HK-2 (cell line): ENCODE data around the gene PLCH2.
A peak's percentile ranks its signal among the peaks of the same experiment; 100 is the strongest.

Experiments used
- DNase-seq: peaks from one replicate; pipeline ENCODE4 v3.0.0-alpha.2; 2018; ENCODE audit not compliant: unreplicated experiment

PLCH2 gene

DNA sequence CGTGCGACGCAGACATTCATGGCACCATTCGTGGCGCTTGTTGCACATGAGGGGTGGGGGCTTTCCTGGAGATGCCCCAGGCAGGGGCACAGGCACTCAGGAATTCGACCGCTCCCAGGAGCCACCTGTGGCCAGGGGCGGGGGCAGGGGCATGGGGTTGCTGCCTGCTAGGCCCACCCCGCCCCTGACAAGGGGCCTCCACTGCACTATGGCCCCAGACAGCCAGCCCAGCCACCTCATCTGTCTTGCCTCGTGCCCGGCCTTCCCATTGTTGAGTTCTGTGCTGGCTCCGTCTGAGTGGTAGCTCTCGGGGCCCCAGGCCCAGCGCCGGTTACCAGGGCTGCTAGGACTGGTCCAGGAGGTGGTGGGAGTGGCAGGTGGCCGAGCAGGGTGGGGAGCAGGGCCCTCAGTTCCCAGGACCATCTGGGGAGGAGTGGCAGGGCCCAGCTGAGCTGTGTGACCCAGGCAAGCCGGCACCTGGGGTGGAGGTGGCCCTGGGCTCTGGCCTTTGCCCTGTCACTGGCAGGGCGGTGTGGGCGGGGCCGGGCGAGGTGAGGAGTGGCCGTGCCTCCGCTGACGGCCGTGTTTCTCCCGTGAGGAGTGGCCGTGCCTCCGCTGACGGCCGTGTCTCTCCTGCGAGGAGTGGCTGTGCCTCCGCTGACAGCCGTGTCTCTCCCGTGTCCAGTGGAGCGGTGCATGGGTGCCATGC is 1.9 kb downstream of the PLCH2 start:
- no peak for DNase-seq

DNA sequence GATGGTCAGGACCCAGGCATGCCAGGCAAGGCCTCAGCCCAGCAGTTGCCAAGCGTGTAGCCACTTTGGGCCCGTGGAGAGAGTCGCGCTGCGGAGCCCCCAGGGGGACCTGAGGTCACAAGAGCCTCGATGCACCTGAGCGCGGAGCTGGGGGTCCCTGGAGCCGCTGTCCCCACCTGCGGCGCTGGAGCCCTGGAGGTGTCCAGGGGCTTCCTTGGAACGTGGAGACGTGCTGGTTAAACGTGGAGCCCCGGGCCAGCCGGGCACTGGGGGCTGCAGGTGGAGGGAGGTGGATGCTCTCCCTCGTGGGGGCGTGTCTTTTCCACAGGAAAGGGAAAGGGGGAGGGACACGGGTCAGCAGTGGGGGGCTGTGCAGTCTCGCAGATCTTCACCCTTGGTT is 3.1 kb downstream of the PLCH2 start:
- DNase-seq = no peak

DNA sequence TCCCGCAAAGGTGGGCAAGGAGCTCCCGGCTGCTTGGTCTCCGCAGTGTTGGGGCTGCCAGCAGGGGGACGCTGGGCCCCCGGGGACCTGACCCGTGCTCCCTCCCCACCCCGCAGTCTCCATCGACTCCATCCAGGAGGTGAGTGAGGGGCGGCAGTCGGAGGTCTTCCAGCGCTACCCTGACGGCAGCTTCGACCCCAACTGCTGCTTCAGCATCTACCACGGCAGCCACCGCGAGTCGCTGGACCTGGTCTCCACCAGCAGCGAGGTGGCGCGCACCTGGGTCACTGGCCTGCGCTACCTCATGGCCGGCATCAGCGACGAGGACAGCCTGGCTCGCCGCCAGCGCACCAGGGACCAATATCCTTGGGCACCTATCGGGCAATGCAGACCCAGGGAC is 3.5 kb downstream of the PLCH2 start:
- no peak for DNase-seq

DNA sequence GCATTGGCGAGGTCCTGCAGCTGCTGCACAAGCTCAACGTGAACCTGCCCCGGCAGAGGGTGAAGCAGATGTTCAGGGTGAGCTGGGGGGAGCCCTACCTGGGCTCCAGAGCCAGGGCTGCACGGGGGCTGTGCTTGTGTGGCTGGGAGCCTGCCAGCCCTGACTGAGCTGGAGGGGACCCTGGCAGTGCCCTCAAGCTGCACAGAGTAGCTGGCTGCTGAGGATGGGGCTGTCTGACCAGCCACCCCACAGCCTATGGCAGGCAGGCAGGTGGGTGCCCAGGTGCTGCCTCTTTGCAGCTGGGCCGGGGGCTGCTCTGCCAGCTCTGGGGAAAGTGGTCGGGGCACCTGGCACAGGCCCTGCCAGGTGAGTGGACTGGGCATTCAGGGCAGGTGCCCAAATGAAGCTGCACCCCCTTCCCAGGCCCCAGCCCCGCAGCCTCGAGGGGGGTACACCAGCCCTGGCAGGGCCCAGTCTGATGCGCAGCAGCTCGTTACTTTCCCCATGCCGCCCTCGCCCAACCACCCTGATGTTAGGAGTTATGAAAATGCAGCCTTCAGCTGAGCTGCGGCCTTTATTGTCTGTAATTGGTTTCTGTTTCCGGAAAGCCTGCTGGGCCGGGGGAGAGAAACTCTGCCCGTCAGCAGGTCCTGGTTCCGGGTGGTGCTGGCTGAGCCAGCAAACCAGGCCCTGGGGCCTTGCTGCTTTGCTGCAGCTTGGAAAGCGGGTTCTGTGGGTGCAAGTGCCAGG is 4.3 kb downstream of the PLCH2 start:
- DNase-seq = no peak

DNA sequence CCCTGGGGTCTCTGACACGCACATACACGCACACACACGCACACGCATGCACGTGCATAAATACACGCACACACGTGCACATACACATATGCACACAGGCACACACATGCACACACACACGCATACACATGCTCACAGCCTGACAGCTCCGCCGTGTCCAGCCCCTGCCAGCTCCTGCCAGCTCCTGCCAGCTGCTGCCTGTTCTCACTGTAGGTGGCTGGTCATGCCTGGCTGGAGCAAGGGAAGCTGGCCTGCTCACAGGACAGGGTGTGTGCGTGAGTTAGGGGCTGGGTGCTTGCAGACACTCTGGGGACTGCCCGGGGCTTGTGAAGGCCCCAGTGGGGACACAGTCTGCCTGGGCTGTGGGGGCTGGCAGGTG is 4.9 kb downstream of the PLCH2 start:
- DNase-seq = peak; percentile 31

DNA sequence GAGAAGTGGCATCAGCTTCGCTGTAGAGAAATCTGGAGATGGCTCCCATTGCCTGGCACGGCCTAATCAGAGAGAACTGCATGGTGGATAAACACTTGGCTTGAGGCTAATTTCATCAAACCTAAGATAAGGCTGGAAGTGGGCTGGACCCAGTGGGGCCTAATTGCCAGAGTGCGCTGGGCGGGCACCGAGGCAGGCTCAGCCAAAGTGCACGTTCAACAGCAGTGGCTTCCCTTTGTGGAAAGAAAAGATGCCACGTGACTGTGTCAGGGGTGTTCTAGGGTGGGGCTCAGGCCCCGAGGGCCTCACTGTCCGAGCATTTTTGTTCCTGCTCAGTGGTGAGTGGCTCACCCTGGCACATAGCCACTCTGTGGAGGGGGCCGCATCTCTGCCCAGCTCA is 5.8 kb downstream of the PLCH2 start:
- no peak for DNase-seq

DNA sequence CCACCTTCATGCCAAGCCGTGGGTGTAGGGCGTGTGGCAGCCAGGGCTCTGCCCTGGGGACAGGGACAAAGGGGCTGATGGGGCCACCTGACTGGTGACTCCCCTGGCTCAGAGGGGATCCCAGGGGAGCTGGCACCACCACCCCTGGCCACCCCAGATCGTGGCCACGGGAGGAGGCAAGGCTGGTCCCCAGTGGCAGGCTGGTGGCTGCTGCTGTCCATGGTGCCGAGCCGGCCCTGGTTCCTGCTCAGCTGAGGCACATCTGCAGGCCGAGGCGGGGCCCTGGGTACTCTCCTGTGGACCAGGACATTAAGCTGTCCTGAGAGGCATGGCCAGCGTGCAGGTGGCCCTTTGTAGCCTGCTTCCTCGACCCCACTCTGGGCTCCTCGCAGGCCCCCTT is 6.5 kb downstream of the PLCH2 start:
- no peak for DNase-seq

DNA sequence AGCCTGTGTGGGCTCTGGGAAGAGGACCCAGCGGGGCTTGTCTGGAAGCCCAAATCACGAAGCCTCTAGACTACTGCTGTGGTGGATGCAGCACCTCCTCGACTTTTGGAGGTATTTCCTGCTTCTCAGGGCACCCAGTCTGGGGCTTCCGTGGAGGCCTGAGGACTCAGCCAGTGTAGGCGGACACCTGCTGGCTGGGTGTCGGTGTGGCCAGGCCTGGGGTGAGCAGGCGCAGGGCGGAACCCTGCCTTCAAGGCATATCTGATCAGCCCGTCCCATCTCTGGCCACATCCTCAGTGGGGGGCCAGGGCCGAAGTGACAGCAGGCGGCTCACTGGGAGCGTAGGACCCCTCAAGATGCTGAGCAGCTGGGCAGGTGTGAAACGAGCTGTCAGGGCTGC is 6.9 kb downstream of the PLCH2 start:
- no peak for DNase-seq

DNA sequence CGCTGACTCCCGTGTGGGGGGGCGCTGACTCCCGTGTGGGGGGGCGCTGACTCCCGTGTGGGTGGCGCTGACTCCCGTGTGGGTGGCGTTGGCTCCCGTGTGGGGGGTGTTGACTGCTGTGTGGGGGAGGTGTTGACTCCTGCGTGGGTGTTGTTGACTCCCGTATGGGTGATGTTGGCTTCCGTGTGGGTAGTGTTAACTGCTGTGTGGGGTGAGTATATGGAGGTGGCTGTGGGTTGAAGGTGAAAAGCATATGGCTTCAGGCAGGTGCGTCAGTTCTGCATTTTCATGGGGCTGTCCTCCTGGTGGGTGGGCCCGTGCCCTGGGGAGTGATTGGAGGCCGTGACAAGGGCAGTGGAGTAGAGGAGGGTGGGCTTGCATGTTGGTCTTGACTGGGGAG is 7.9 kb downstream of the PLCH2 start:
- no peak for DNase-seq

DNA sequence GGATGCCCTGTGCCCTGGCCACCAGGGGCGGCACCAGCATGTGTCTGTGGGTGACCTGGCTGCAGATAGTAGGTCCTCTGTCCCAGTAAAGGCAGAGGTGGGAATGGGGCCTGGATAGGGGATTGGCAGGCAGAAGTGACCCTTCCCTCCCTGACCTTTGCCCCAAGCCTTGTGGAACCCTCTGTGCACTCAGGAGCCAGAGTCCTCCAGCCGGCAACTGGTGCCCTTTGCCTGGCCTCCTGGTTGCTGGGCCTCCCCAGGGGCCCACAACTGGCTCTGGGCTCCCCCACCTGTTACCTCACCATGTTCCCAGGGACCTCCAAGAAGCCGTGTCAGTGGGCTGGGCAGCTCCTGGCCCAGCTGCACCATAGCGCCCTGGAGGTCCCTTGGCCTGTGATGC is 10.0 kb downstream of the PLCH2 start:
- DNase-seq = no peak

DNA sequence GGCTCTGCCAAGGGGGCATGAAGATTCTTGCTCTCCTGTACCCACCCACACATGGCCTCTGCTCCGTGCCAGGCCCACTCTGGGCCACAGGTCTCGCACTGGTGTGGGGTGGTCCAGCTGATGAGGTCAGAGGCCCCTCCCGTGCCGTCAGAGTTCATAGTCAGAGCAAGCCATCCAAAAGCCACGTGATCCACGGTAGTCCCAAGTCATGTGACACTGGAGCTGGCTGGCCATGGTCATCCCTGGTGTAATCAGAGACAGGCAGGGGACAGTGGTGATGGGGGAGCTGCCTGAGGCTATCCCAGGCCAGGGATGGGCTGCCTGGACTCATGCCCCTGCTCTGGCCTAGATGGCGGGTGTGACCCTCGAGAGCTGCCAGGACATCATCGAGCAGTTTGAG is 10.5 kb downstream of the PLCH2 start:
- DNase-seq = no peak

DNA sequence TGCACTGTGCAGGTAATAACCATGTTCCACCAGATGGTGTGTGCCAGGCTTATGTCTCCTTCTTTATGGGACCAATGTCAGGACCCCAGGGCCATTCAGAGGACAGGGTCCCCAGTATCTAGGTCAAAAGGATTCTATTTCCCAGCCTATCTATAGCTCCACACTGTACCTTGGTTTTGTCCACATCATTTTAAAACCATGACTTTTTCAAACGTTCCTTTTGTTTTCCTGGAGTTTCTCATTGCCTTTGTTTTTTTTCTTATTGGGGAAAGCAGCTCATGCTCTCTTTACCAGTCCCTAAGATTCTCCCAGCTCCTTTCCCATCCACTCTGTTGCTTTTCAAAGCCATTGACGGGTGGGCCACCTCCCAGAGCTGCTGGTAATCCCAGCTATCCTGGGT is 12.6 kb downstream of the PLCH2 start:
- DNase-seq = no peak

DNA sequence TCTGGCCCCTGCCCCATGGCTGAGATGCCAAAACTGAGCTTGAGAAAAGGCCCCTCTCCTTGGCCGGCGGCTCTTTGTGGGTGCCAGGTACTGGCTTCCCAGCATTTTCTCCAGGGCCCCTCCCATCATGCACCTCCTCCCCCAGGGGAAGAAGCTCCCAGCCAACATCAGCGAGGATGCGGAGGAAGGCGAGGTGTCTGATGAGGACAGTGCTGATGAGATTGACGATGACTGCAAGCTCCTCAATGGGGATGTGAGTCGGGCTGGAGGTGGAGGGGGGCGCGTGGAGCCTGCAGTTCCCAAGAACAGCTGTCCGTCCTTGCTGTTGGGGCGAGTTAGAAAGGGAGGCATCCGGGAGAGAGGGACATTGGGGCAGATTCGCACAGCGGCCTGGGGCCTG is 13.5 kb downstream of the PLCH2 start:
- no peak for DNase-seq

DNA sequence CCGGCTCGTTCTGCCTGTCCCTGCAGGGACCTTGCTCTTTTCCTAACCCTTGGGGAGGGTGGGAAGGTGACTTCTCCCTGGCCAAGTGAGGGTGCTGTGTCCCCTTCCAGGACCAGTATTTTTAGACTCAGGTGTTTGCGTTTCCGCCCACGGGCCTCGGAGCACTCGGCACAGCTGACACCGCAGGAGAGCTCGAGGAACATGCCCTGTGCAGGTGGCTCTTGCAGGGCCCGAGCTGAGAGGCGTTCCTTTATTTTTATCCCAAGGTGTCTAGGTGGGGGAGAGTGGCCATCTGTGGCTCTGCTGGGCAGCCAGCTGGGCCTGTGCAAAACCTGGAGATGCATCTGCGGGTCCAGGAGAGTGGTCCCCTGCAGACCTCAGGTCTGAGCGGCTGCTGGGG is 16.0 kb downstream of the PLCH2 start:
- DNase-seq = no peak

DNA sequence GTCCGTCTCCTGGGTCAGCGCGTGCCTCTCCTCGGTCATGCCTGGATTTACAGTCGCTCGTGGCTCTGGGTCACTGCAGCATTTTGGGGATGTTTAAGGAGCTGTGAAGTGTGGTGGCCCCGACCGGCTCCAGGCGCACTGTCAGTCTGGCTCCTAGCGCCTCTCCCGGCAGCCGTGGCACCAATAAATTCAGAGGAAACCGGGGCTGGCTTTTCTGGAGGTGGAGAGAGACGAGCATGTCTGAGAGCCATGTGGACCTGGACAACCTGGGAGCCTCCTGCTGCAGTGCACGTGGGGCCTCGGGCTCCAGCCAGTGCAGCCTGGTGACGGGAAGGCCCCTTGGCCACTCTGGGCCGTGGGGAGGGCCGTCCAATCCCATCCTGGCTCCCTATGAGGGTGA is 17.1 kb downstream of the PLCH2 start:
- DNase-seq = no peak

DNA sequence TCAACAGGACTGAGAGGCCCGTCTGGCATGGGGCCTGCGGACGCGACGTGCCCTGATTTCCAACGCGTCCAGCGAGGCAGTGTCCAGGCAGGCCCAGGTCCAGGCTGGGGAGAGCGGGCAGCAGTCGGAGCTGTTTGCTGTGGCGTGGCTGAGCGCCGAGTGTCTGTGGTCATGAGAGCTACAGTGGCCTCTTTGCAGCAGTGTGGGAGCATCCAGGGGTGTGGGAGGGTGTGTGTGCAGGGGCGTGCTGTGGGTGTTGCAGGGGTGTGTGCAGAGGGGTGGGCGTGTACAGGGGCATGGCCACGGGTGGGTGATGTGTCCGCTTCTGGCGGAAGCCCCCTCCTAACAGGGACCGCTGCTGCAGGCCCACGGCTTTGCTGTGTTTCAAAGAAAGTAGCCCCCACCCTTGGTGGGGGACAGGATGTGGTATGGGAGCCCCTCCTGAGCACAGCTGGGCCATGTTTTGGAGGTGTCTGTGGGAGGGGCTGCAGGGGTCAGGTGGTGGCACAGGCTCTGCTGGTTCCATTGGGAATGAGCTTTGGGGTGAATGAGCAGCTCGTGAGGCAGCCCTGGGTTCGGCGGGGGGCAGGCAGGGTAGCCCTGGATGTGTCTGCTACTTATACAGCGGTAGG is 17.7 kb downstream of the PLCH2 start:
- DNase-seq = no peak

DNA sequence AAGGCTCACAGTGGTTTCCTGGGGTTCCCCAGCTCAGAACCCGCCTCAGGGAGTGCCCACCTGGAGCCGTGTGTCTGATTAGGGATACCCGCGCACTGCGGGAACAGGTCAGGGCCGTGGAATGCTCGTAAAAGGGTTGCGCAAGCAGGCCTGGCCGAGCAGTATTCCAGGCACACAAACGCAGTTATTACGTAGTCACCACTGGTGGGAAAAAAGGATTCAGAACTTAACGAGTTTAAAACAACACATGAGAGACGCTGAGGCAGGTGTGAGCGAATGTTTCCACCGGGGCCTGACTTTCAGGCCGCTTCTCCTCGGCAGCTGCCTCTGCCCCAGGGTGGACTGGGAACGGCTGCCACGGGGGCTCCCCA is 18.2 kb downstream of the PLCH2 start:
- peak; percentile 32 for DNase-seq

DNA sequence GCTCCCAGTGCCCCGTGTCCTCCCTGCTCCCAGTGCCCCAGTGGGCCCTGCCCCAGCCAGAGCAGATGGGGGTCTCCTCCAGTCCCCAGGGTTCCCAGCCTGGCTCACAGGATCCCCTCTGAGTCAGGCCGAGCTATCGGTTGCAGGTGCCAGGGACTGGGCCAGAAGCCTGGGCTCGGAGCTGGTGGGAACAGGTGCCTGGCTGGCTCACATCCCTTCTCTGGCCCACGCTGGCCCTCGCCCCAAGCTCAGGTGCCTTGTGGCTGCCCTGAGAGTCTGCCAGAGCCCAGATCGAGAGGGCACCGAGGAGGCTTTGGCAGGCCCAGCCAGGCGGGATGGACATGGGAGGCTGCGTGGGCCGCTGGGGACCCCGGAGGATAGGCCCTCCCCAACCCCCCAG is 18.9 kb downstream of the PLCH2 start:
- DNase-seq = no peak

DNA sequence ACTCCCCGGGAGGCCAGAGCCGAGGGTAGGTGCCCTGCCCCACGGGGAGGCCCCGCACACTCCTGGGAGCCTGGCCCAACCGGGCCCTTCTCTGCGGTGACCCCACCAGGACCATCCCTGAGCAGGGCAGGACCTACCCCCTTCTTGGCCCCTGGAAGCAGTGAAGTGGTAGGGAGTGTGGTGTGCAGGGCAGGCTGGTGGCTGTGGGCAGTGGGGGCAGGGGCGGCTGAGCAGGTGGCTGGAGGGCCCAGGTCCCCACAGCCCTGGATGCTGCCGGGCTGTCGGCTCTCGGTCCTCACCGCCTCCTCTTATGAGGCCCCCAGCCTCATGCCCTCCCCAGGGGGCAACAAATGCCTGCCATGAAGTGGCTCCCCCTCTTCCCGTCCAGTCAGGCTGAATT is 19.5 kb downstream of the PLCH2 start:
- no peak for DNase-seq

DNA sequence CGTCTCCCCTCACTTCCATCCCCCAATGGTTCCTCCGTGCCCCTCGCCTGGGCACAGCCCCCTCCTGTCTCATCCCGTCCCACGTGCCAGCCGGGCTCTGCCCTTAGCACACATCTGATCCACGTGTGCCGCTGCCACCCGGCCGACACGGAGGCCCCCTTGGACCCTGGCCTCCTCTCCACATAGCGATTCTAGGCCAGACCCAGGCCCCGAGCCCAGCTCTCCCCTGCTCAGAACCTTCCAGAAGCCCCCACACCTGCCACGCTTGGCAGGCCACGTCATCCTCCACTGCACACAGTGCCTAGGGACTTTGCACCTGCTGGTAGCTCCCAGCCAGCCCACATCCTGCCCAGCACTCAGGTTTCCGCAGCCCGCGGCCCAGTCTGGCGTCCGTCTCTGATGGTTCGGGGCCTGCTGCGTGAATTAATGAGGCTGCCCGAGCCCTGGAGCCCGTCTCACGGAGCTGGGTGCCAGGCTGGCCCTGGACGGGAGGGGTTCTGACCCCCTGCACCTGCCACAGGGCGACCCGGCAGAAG is 20.1 kb downstream of the PLCH2 start:
- DNase-seq = no peak

DNA sequence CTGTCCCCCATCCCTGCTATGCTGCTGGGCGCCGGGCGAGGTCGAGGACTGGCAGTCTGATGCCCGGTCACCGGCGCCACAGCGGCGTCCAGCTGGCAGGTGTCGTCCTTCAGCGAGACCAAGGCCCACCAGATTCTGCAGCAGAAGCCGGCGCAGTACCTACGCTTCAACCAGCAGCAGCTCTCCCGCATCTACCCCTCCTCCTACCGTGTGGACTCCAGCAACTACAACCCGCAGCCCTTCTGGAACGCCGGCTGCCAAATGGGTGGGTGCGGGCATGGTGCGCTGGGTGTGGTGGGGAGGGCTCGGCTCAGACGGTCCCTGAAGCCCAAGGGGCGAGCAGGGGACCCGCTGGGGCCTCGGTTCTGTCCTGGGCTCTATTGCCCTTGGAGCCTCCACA is 20.7 kb downstream of the PLCH2 start:
- DNase-seq = no peak

DNA sequence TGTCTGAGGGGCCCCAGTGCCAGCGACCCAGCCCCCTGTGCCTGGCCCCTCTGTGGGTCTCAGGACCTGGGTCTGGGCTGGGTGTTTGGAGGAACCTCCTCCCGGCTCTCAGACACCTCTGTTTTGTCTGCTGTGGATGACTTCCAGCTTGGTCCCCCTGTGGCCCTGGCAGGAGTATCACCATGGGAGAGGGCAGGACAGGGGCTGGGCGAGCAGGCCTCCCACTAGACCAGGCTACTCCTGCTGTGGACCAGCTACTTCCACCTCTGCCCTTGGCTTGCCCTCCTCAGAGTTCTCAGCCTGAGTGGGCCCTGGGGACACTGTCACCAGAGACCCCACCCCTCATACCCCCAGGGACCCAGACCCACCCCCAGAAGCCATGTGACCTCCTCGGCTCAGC is 21.8 kb downstream of the PLCH2 start:
- DNase-seq = no peak

DNA sequence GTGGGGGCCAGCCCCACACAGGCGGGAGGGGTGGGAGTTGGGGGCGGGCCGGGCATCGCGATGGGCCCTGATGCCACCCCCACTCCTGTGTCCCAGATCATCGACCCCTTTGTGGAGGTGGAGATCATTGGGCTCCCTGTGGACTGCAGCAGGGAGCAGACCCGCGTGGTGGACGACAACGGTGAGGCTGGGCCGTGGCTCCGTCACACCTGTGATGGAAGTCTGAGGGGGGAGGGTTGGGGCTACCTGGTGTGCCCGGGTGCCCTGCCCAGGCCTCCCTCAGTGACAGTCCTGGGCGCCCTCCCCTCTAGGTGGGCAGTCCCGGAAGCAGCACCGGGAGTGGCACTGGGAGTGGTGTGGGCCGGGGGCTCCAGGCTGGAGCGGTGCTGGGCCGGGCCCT is 22.6 kb downstream of the PLCH2 start:
- DNase-seq = no peak
